C4-2B (cell line): ENCODE data around the gene AP4S1.

Experiments used
- H3K27ac ChIP-seq: fragments of 450-650 bp; 2 replicates; pipeline ENCODE4 v1.5.1; 2017
- ZFX ChIP-seq: fragments of 450-650 bp; IDR thresholded peaks from 2 replicates; pipeline ENCODE4 v1.6.1; 2017
- TF ChIP-seq, protein P1 (sequence below): fragments of 450-650 bp; conservative IDR thresholded peaks from 2 replicates; pipeline ENCODE4 v1.5.1; 2017; ENCODE audit warnings: mild to moderate bottlenecking

Gene AP4S1

DNA sequence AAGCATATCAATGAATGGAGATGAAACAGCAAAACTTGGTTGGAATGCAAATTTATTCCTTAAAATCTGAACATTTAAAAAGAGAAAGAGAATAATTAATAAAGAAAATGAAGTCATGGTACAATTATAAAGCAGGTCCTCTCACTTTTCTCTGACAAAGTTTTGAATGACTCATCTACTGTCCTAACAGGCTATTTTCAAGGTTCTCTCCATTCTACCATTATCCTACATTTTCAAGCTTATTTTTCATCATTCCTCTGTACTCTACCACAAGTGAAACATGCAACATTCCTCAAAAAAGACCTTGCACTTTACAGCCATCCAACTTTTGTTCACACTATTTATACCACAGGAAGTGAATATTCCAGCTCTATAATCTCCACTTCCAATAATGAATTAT, 36.9 kb upstream of the AP4S1 start:
- no peak overlapping the region for H3K27ac ChIP-seq
- TF ChIP-seq, protein P1, sequence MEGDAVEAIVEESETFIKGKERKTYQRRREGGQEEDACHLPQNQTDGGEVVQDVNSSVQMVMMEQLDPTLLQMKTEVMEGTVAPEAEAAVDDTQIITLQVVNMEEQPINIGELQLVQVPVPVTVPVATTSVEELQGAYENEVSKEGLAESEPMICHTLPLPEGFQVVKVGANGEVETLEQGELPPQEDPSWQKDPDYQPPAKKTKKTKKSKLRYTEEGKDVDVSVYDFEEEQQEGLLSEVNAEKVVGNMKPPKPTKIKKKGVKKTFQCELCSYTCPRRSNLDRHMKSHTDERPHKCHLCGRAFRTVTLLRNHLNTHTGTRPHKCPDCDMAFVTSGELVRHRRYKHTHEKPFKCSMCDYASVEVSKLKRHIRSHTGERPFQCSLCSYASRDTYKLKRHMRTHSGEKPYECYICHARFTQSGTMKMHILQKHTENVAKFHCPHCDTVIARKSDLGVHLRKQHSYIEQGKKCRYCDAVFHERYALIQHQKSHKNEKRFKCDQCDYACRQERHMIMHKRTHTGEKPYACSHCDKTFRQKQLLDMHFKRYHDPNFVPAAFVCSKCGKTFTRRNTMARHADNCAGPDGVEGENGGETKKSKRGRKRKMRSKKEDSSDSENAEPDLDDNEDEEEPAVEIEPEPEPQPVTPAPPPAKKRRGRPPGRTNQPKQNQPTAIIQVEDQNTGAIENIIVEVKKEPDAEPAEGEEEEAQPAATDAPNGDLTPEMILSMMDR = no peak
- TF ChIP-seq ZFX = no peak

- H3K27ac ChIP-seq = no peak overlapping the region
- TF ChIP-seq ZFX = no peak
- TF ChIP-seq, protein P1 = no peak
These were observed 34.7 kb upstream of the AP4S1 start for GRCh38 chr14:30990770-30991169.

GRCh38 chr14:30991408-30991807, 34.0 kb upstream of the AP4S1 start:
- no peak for TF ChIP-seq ZFX
- TF ChIP-seq, protein P1 = no peak
- H3K27ac ChIP-seq = no peak overlapping the region

DNA sequence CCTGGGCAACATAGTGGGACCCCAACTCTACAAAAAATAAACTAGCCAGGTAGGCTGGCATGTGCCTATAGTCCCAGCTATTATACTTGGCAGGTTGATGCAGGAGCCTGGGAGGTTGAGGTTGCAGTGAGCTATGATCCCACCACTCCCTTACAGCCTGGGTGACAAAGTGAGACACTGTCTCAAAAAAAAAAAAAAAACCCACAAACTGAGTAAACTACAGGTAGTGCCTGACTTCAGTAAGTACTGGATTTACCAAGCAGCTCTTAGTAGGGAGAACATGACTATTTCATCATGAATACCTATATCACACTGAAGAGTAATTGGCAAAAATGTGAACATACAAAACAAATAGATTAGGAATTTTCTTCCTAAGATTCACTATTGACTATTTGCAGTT, 32.4 kb upstream of the AP4S1 start:
- no peak overlapping the region for H3K27ac ChIP-seq
- TF ChIP-seq, protein P1 = no peak
- no peak for TF ChIP-seq ZFX

DNA sequence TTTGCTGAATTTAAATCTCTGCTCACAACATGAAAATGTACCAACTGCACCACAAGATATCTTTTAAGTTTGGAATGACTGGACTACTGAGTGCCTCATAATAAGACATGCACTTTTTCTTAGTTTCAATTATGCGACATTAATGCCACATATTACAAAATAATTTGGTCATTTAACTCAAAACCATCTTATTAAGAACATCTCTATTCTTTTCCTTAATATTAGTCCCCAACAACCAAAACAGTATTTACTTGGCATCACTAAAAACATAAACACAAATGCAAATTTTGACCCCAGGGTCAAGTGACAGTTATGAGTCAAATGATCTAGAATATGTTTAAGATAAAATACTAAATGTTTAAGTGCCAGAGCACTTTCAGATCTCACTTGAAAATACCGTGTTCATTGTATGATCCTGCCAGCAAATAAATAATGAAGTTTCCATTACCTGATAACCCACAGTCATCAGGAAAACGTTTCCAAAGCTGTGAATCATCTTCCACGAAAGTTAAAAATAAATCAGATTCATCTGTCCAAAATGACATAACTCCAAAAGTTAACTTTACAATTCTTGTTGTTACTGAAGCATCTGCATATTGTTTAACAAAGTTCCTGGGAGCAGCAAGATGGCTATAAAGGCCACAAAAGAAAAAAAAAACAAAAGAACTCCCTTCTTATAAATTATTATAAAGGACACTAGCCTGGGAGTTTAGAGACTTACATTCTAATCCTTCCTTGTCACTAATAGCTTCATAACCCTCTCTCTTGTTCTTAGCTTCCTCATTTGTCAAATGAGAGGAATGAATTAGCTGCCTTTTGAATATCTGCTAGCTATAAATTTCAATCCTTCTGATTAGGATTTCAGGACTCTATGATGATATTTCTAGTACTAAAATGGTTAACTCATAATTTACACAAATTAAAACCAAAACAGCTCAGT, 30.5 kb upstream of the AP4S1 start:
- no peak for TF ChIP-seq ZFX
- TF ChIP-seq, protein P1 = no peak
- no peak overlapping the region for H3K27ac ChIP-seq

- H3K27ac ChIP-seq = no peak overlapping the region
- TF ChIP-seq ZFX = no peak
- TF ChIP-seq, protein P1 = no peak
These were observed 29.8 kb upstream of the AP4S1 start for GRCh38 chr14:30995689-30996088.

DNA sequence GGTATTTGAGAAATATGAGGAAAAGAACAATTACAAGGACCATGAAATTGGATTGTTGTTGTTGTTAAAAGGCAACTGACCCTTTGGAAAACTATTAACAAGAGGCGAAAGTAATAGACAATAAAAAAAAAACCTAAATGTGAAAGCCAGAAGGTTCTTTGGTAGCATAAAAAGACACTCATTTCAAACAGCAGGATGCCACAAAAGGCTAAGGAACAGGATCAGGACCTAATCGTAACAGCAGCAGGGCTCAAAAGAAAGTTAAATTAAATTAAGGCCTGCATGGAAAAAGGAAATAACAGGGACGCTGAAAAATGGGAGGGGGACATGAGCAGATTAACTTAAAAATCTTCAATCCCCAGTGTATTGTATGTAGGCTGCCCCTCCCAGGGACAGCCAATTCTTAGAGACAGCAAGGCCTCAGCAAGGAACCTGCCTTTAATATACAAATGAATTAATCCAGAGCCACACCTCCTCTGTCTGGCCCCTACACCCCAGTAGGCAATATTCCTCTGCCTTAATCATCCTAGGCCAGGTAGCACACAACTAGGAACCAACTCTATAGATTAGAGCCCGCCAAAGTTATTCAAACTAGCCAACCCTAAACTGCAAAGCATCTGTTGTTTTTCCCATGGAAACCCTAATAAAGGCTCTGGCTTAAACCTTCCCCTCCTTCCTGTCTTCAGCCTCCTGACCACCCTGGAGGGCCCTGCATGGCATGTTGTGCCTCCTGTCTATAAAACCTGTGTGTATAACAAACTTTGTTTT, 28.4 kb upstream of the AP4S1 start:
- TF ChIP-seq, protein P1 = no peak
- no peak for TF ChIP-seq ZFX
- no peak overlapping the region for H3K27ac ChIP-seq
